Right lobe of liver (tissue), 4 donors: Measurements from ENCODE around the gene CNOT6L.

Source experiments
- CTCF ChIP-seq, 4 donors: fragments of 200-600 bp in 3 of 4; fragments of 450-650 bp in 1 of 4; IDR thresholded peaks; one replicate each; pipeline versions ENCODE4 v1.5.1 to v1.8.0; 2016 to 2022; ENCODE audit warnings: antibody characterized with exemption in 4 of 4, mild to moderate bottlenecking in 2 of 4
- POLR2A ChIP-seq: fragments of 450-650 bp; IDR thresholded peaks from one replicate; pipeline ENCODE4 v1.6.1; 2017; ENCODE audit warnings: antibody characterized with exemption, mild to moderate bottlenecking
- donor health status: DM: no; HTN: no; CAD: no.
- donor health status: DM: no; HTN: no; CAD: no.
- donor health status: DM: no; HTN: yes; CAD: no.

GRCh38 chr4:77826275-77826674 lies 7.1 kb upstream of the CNOT6L start:
- no peak for TF ChIP-seq CTCF (IDR thresholded peaks at IDR 0.05)
- no peak for TF ChIP-seq POLR2A
